Measurements from ENCODE around the gene ATXN1.

- no peak for TF ChIP-seq POLR2AphosphoS5 (IDR thresholded peaks at IDR 0.05; ENCODE audit: low read depth)
- no peak for TF ChIP-seq CTCF (IDR thresholded peaks at IDR 0.05; ENCODE audit: insufficient read depth, low read length)
Observed at GRCh38 chr6:16461491-16461890, 299.8 kb downstream of the ATXN1 start.

Data from HL-60 (cell line).